Mesothelial cell of epicardium (in vitro differentiated cells): ENCODE results near the gene CACNA1C. TPM values are rescaled to one million over a fixed set of nuclear protein-coding genes. Genes with fewer than 3 reads are reported as not detected.

Experiments
- DNase-seq, 2 experiments: peaks; one replicate each; pipeline ENCODE4 v3.0.0; 2021; ENCODE audit warnings: low spot score in 2 of 2; ENCODE audit not compliant: unreplicated experiment in 2 of 2
- H3K27ac Mint-ChIP-seq: 2 replicates; pipeline ENCODE4 v1.8.0; 2021; ENCODE audit warnings: mixed read lengths
- H3K27me3 Mint-ChIP-seq: 2 replicates; pipeline ENCODE4 v1.8.0; 2021; ENCODE audit warnings: low read depth, mixed read lengths
- H3K36me3 Mint-ChIP-seq: 2 replicates; pipeline ENCODE4 v1.8.0; 2021; ENCODE audit warnings: mixed read lengths
- H3K4me1 Mint-ChIP-seq: 2 replicates; pipeline ENCODE4 v1.8.0; 2021; ENCODE audit warnings: mixed read lengths
- H3K4me3 Mint-ChIP-seq: 2 replicates; pipeline ENCODE4 v1.8.0; 2021; ENCODE audit warnings: mild to moderate bottlenecking, moderate library complexity, mixed read lengths
- H3K9me3 Mint-ChIP-seq: 2 replicates; pipeline ENCODE4 v1.8.0; 2021; ENCODE audit warnings: mixed read lengths
- total RNA-seq: library from RNA; stranded (reverse); gene quantifications from 3 replicates; pipeline ENCODE4 v1.2.1, GENCODE V29; 2021
- TF ChIP-seq, protein P1 (sequence below): fragments of 200-600 bp; sonication (generic); IDR thresholded peaks from one replicate; pipeline ENCODE4 v1.5.0; 2021; ENCODE audit warnings: antibody characterized with exemption; ENCODE audit not compliant: unreplicated experiment

CACNA1C gene
- total RNA-seq, 1 donor from 2014 or later, result 33.6 TPM

DNA sequence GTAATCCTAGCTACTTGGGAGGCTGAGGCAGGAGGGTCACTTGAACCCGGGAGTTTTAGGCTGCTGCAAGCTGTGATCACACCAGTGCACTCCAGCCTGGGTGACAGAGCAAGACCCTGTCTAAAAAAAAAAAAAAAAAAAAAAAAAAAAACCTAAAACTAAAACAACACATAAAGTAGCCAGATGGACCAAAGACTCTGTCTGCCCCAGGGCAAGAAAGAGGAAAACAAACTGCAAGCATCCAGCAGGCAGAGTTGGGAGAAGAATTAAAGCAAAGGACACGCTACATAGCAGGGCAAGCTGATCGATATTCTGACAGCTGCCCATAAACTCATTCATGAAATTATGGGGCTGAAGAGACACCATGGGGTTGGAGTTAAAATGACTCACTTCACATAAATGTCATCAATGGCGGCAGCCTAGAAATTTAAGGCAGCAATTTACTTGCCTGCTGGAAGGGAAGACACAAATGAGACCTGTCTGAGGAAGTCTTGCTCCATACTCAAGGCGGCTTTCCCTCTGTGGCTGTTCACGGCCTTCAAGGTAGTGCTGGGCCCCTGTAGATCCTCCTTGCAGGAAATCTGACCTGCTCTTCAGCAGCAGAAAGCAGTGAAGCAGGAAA lies 482.9 kb downstream of the CACNA1C start:
- no peak for DNase-seq
- H3K4me3 Mint-ChIP-seq, result no peak overlapping the region
- TF ChIP-seq, protein P1, sequence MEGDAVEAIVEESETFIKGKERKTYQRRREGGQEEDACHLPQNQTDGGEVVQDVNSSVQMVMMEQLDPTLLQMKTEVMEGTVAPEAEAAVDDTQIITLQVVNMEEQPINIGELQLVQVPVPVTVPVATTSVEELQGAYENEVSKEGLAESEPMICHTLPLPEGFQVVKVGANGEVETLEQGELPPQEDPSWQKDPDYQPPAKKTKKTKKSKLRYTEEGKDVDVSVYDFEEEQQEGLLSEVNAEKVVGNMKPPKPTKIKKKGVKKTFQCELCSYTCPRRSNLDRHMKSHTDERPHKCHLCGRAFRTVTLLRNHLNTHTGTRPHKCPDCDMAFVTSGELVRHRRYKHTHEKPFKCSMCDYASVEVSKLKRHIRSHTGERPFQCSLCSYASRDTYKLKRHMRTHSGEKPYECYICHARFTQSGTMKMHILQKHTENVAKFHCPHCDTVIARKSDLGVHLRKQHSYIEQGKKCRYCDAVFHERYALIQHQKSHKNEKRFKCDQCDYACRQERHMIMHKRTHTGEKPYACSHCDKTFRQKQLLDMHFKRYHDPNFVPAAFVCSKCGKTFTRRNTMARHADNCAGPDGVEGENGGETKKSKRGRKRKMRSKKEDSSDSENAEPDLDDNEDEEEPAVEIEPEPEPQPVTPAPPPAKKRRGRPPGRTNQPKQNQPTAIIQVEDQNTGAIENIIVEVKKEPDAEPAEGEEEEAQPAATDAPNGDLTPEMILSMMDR, result no peak

DNA sequence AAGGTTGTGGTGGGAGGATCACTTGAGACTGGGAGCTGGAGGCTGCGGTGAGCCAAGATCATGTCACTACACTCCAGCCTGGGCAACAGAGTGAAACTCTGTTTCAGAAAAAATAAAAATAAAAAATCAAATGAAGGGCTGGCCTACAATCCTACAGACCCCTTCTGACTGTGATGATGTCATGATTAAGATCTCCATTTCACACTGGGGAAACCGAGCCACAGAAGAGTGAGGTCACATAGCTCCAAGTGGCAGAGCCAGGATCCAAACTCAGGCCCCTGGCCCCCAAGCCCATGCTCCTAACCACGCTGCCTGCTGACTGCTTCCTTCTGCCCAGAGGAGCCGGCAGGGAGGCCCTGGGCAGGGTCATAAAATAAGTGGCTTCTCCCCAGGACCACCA lies 483.9 kb downstream of the CACNA1C start:
- no peaks in the 10 kb centered on the region for H3K36me3 Mint-ChIP-seq
- H3K27me3 Mint-ChIP-seq, result no peaks in the 10 kb centered on the region
- no peaks in the 10 kb centered on the region for H3K9me3 Mint-ChIP-seq
- TF ChIP-seq, protein P1, result no peak
- peaks cover 35% of the 10 kb centered on the region for H3K4me1 Mint-ChIP-seq
- no peak for DNase-seq
- H3K4me3 Mint-ChIP-seq, result no peak overlapping the region
- no peak overlapping the region for H3K27ac Mint-ChIP-seq

More for the DNA sequence above, 482.9 kb downstream of the CACNA1C start:
- Mint-ChIP-seq H3K27ac (peak overlapping the region; percentile 67), H3K36me3 (no peaks in the 10 kb centered on the region), H3K9me3 (no peaks in the 10 kb centered on the region), H3K4me1 (peaks cover 33% of the 10 kb centered on the region), H3K27me3 (no peaks in the 10 kb centered on the region)

DNA sequence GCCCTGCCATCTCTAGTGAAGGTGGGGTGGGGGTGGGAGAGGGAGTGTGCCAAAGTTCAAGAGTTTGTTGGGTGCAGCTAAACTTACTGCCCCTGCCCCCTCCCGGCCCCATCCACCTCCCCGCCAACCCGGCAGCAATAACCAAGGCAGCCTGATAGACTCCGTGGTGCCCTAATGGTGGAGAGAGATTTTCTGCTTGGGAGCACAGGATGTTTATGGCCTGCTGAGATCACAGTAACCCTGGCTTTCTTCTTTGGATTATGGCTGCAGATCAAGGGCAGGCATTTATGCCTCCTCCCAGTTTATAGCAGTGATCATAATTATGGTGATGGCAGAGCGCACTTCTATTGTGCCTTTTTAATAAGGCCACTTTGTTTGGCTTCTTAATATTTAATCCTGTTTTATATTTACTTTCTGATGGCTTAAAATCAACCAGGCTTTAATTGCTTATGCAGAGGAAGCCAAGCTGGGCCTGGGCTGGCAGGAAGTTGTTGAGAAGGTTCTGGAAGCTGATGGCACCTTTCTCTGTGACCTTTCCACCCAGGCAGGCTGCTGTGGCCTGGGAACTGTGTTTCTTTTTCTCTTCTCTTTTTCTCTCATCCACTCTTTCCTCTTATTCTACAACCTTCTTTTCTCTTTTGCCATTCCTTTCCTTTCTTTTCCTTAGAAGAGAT lies 485.2 kb downstream of the CACNA1C start:
- Mint-ChIP-seq H3K27me3 (peaks cover 2% of the 10 kb centered on the region), H3K36me3 (no peaks in the 10 kb centered on the region), H3K27ac (no peak overlapping the region), H3K4me3 (no peak overlapping the region), H3K4me1 (peaks cover 24% of the 10 kb centered on the region), H3K9me3 (no peaks in the 10 kb centered on the region)
- TF ChIP-seq, protein P1, result no peak
- DNase-seq, result no peak

DNA sequence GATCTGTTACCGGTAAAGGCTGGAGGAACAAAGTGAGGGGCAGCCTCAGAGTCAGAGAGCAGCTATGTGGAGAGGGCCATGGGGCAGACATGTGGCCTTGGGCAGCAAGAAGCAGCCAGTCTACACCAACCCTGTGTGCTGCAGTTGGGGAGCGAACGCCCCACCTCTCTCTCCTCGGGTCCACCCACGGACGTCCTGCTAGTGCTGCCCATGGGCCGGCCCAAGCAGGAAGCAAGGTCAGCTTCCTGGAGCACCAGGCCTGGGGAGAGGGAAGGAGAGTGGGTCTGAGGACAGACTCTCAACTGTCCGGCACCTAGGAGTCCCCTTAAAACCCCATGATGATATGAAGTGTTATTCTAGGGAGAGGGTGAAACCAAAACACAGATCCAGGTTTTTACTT lies 487.2 kb downstream of the CACNA1C start:
- no peak overlapping the region for H3K27ac Mint-ChIP-seq
- DNase-seq, result no peak
- peaks cover 22% of the 10 kb centered on the region for H3K4me1 Mint-ChIP-seq
- H3K27me3 Mint-ChIP-seq, result peaks cover 2% of the 10 kb centered on the region
- TF ChIP-seq, protein P1, result no peak
- H3K4me3 Mint-ChIP-seq, result no peak overlapping the region
- H3K36me3 Mint-ChIP-seq, result no peaks in the 10 kb centered on the region
- H3K9me3 Mint-ChIP-seq, result no peaks in the 10 kb centered on the region

DNA sequence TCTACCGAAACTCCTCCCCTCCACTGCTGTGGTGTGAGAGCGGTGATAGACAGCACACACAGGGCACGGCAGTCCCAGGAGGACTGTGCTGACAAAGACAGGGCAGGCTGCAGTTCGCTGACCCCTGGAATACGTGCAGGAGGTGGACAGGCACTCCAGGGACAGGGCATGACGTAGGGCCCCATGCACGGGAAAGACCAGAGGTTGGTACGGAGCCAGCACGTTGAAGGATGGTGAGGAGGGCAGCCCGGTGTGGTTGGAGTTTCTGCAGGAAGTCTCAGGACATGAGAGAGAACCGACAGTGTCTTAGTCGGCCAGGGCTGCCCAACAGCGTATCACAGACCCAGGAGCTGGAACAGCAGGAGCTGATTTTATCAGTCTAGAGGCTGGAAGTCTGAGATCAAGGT lies 487.8 kb downstream of the CACNA1C start:
- H3K4me1 Mint-ChIP-seq, result peaks cover 22% of the 10 kb centered on the region
- H3K36me3 Mint-ChIP-seq, result no peaks in the 10 kb centered on the region
- H3K9me3 Mint-ChIP-seq, result no peaks in the 10 kb centered on the region
- no peak for DNase-seq
- TF ChIP-seq, protein P1, result no peak
- H3K27ac Mint-ChIP-seq, result peak overlapping the region; percentile 18
- H3K4me3 Mint-ChIP-seq, result no peak overlapping the region
- peaks cover 2% of the 10 kb centered on the region for H3K27me3 Mint-ChIP-seq
